HG02852 (cell line): Measurements from ENCODE around the gene KRT25.

Experiments used
- ATAC-seq: cut with Tn5 transposase; IDR thresholded peaks from one replicate; pipeline ENCODE4 v1.9.1; 2021; ENCODE audit warnings: mild to moderate bottlenecking, moderate library complexity; ENCODE audit not compliant: unreplicated experiment

The KRT25 gene, protein sequence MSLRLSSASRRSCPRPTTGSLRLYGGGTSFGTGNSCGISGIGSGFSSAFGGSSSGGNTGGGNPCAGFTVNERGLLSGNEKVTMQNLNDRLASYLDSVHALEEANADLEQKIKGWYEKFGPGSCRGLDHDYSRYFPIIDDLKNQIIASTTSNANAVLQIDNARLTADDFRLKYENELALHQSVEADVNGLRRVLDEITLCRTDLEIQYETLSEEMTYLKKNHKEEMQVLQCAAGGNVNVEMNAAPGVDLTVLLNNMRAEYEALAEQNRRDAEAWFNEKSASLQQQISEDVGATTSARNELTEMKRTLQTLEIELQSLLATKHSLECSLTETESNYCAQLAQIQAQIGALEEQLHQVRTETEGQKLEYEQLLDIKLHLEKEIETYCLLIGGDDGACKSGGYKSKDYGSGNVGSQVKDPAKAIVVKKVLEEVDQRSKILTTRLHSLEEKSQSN

DNA sequence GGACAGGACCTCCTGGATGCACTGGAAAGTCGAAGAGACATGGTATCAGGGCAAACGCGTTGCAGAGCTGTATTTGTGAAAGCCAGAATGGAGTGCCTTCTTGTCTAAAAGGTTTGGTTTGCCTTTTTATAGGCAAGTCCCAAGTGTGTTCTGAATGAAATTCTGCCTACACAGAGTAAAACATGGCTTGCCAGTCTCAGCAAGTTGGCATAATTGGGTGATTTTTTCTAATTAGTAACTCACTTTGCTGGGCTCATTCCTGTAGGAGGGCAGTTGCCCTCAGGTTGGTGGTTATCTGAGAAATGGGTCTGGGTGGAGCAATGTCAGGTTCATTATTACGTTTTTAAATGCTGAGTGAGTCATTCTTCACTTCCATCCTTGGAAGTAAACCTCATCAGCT is at the start of gene KRT25:
KRT25 (minus strand) TSS at position 101 of the 400 bp plus-strand sequence; CDS start at position 41, 60 bp downstream.
- ATAC-seq = no peak

DNA sequence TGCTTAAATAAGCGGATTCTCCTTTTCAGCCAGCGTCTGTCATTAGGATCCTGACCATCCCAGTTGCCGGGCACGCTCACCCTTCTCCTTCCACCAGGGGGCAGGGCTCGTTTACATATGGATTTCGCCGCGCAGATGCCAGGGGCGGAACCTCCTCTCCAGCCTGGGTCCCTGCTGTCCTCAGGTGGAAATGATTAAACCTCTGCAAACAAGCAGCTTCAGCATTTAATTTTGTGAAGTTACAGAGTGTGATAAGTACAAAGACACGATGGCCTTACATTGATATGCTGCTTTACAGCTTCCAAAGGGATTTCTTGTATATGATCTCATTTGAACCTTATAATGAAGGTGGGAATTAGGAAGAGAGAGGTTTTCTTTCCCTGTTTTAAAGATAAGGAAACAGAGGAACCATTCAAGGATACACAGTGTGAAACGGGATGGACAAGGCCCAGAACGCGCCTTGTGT is 48.5 kb upstream of the KRT25 start:
- no peak for ATAC-seq

- no peak for ATAC-seq
Observed at GRCh38 chr17:40801157-40801556, 46.0 kb upstream of the KRT25 start.

- no peak for ATAC-seq
Observed at GRCh38 chr17:40800381-40800780, 45.2 kb upstream of the KRT25 start.

DNA sequence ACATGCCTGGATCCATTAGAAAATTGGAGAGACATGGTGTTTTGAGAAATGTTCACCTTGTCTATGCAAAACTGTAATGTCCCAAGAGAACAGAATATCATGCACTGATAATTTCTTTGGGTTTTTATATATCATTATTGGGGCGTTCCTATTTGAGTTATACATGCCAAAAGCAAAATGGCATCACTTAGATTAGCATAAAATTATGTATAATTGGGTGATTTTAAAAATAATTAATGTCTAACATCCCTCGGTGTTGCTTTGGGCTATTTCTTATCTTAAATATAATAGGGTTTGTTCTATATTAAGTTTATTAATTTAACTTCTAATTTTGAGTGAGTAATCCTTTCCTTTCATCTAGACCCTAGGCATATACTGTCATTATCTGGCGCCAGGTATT is 44.7 kb upstream of the KRT25 start, which contains the start of gene KRT28:
KRT28 (minus strand) TSS at position 101 of the 400 bp plus-strand sequence; CDS start at position 35, 66 bp downstream.
- no peak for ATAC-seq

- ATAC-seq = no peak
Observed at GRCh38 chr17:40796846-40797245, 41.7 kb upstream of the KRT25 start.

DNA sequence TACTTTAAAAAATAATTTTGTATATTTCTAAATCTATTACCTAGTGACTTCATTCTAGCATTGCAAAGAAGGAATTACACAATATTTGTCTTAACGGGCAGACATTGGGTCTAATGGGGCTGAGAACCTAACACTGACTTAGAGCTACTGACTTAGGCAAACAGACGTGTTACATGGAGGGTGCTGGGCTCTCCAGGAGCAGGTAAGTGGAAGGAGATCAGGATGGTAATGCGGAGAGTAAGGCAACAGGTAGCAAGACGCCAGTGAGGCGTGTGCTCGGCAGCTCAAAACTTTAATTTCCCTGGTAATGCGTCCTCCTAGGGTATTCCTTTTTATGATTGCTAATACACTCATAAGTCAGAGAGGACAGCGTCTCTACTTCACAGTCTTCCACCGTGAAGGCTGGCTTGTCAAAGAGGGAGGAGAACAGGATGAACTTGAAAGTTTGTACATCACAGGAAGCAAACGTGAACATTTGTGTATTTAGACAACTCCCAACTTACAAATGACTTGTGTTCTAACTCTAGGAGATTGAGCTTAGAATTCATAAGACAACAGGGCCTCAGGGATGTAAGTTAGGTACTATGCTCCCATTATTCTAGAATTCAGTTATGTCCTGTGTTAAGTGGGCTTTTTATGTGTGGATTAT is 40.0 kb upstream of the KRT25 start:
- ATAC-seq = no peak

DNA sequence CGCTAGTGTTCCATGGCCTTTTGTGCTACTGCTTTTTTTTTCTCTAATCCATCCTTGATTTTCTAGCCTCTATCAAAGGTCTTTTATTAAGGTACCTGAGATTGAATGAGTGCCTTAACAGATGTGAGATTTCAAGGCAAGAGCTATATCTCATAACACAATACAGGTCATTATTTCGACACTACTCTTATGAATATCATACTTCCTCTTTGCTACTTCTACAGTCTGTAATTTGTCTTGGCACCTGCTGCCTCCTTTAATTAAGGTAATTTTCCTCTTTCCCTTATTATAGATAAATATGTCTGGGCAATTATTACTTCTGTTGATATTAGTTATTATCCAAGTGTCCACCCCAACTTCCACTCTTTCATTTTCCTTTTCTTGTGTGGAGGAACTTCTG is 39.3 kb upstream of the KRT25 start:
- no peak for ATAC-seq

DNA sequence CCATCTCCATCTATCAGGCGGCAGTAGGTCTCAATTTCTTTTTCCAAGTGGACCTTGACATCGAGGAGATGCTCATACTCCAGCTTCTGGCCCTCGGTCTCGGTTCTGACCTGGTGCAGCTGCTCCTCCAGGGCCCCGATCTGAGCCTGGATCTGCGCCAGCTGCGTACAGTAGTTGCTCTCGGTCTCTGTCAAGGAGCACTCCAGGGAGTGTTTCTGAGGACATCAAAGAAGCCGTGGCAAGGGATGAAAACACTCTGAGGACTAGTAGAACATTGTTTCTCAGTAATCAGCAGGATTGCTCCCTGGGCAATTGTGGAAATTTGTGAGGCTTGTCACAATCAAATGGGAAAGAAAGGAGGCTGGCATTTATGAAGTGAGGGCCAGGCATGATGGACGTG is 38.7 kb upstream of the KRT25 start:
- ATAC-seq = no peak

DNA sequence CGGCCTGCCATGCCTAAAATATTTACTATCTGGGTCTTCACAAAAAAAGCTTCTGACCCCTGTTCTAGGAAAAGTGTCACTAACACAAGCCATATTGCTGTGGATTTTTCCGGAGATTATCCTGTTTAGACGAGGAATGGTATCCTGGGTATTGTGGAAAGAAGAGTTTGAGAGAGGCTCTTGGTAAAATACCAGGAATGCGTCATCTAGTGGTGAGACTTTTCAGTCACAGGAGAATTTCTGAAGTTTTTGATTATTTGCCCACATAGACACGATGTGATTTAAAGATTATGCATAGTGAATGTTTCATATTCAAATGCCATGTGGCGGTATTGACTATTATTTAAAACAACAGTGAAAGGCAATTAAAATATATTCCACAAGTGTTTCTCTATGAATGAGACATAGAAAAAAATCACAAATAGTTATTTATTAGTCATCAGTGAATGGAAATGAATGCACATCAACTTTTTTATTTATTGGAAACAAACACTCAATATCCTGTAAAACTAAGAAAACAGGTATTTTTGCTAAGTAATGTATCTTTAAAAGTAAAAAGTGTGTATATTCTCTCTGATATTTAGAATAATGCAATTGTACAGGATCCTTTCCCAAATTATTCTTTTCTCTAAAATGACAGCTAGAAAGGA is 36.8 kb upstream of the KRT25 start:
- ATAC-seq = no peak

- no peak for ATAC-seq
Observed at GRCh38 chr17:40791111-40791510, 36.0 kb upstream of the KRT25 start.

- ATAC-seq = no peak
Observed at GRCh38 chr17:40782450-40782849, 27.3 kb upstream of the KRT25 start, which contains the start of gene KRT27. Gene KRT27 (minus strand): TSS chr17:40782550. CDS start chr17:40782493, 57 bp downstream.

- no peak for ATAC-seq
Observed at GRCh38 chr17:40779181-40779909, 24.2 kb upstream of the KRT25 start.

- no peak for ATAC-seq
Observed at GRCh38 chr17:40778461-40778860, 23.3 kb upstream of the KRT25 start.

DNA sequence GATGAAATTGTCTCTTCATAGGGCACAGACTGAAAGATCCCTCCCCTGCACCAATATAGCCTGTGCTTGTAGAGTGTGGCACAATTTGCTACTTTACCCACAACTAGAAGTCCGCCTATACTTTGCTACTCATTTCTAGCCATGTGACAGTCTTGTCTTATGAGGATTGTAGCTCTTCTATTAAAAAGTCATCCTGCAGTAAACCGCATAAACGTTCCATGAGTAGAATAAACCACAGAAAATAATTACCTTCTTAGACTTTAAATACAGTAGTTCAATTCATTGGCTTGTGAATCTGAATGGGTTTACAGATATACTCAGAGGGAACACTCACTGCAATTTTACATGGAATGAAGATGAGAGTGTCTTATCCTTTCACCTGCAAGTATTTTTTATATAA is 22.8 kb upstream of the KRT25 start:
- ATAC-seq = no peak

GRCh38 chr17:40777459-40777858 is 22.3 kb upstream of the KRT25 start:
- no peak for ATAC-seq

GRCh38 chr17:40775945-40776344 is 20.8 kb upstream of the KRT25 start:
- ATAC-seq = no peak

- no peak for ATAC-seq
Observed at GRCh38 chr17:40772101-40772500, 17.0 kb upstream of the KRT25 start, which contains the start of gene KRT26. Gene KRT26 (minus strand): TSS chr17:40772201. CDS start chr17:40772113, 88 bp downstream.

DNA sequence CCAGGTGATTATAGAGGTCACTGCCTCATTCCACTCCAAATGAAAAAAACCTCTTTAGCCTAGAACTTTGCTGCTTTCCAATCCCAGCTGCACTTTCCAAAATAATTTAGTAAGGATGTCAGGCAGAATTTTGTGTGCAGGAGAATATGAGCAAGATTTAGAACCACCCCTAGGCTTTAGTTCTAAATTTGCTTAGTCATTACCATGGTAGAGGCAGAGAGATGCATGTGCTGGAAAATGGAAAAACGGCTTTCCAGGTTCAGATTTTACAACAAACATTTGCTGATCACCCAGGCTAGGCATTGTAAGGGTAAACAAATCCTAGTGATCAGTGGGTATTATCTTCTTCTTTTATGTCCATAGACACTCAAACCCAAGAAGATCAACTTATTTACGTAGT is 10.5 kb upstream of the KRT25 start:
- no peak for ATAC-seq

- no peak for ATAC-seq
Observed at GRCh38 chr17:40763752-40764151, 8.6 kb upstream of the KRT25 start.
